Nucleus accumbens (tissue), 56 donors: ENCODE measurements around the gene NTM.

Experiments used
- DNase-seq, 56 donors: peaks; one replicate each; lab custom pipeline; 2025; lab: John Stamatoyannopoulos, UW

The NTM gene

DNA sequence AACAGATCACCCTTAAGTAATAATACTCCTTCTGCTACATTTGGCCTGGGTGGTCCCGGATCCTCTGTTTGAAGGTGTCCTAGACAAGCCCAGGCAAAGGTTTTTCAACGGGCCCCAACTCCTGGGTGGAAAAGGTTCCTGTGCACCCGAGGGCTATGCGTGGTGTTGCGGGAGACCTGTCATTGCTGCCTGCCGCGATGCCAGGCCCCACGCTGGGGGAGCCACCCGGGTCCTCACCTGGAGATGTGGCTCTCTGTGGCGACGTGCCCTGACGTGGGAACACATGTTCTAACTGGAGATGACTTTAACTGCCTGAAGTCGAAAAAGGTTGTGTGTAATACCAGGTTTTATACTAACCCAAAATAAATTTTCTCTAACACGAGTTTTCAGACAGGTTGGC is 467.1 kb downstream of the NTM start:
- DNase-seq: no peak

DNA sequence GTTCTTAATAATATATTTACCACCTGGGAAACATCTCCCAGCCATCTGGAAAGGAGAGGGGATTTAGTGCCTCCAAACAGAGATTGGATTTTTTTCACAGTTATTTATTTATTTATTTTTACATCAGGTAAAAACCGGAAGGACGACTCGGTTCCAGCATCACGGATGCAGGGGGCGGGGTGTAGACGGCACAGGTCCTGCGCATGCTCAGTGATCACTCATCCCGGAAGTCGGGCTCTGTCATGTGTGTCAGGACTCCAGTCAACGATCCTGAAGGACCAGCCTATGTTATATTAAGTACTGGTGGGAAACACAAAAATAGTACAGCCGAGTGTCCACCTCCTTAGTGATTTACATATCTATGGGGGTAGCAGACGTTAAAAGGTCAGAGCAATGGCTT is 467.6 kb downstream of the NTM start:
- DNase-seq: no peak

DNA sequence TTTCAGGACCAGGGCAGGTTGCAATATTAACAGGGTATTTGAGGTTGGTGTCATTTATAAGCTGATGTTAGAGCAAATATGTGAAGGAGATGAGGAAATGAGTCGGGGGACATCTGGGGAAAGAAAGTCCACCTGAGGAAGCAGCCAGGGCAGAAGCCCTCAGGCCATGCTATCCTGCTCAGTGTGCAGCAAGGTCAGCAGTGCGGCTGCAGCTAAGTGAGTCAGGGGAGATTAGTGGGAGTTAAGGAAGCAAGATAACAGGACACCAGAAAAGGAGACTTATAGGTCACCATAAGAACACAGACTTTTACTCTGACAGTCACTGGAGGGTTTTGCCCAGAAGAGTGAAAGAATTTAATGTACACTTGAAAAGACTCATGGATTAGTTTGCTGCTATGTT is 468.9 kb downstream of the NTM start:
- DNase-seq: no peak

DNA sequence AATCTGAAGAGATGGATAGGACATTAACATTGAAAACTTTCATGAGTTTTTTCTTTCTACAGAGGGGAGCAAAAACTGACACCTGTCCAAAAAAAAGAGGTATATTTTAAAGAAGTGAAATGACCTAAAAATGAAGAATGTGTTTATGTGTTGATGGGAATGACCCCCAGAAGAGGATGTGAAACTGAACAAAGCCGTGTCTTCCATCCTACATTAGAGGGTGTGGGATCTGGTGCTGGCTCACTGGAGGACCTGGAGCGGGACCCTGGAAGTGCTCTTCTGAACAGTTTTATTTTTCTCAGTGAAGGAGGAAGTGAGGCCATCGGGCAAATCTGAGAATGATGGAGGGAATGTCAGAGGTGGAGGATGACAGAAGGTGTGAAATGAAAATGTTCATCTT is 470.1 kb downstream of the NTM start:
- no peak for DNase-seq

DNA sequence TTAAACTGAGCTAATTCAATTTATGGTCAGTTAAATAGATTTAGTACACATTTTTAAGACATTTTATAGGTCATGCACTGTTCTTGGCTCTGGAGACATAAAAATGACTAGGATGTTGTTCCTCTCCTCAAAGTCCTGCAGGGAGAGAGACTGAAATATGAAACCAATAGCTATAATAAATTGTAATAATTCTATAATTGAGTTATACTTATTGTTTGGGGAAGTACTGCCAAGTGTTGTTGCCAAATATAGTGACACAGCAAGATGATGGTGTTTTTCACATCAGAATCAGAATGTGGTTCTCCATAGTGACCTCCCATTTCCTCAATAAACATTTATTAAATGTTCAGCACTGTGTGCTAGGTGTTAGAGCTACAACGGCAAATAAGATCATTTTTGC is 470.6 kb downstream of the NTM start:
- DNase-seq: no peak

DNA sequence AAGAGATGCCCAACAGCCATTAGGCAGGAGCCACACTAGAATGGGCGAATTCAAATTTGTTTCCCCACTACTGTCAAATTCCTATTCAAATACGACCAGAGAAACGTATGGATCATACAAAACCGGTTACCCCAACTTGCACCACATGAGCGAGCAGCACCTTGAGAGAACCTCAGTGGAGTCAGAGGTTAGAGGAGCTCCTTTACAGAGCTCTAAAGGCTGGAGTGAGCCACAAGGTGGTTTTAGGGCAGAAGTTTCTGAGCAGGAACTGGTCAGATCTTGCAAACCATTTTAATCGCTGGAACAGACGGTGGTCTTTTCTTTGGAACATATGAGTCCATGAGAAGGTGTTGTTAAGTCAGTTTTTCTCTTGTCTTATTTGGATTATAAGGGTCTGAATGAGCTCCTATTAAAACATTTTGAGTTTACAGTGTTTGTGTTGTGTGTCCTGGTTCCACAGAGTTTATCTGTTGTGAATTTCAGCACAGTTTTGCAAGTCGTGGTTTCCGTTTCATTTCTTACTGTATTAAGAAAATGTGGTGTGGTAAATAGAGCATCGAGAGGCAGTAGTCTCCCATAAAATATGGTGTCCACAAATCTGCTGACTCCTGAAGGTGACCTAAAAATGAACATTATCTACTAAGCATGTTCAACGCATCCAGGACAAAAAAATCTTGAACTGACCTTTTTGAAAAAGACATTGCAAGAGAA is 471.7 kb downstream of the NTM start:
- no peak for DNase-seq

DNA sequence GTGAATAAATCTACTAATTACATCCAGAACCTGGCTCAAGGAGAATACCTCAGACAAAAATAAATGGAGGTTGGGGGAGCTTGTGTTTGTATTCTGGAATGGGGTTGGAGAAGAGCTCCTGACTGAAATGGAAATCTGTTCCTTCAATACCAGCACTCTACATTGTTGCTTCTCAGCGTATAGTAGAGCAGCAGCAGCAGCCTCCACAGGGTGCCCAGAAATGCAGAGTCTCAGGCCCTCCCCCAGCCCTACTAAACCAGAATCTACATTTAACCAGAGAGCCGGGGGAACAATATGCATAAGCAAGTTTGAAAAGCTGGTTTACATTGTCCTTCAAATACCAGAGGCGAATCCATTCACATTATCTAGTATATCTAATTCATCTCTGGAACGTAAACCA is 474.8 kb downstream of the NTM start:
- no peak for DNase-seq

DNA sequence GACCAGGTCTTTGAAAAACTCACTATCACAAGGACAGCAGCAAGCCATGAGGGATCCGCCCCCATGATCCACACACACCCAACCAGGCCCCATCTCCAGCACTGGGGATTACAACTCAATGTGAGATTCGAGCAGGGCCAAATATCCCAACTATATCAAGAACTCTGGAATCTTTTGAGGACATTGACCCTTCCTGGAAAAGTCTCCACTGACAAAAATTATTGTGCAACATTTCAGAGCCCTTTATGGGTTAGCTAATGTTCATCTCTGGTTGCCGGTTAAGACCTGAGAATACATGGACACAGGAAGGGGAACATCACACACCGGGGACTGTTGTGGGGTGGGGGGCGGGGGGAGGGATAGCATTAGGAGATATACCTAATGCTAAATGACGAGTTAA is 479.1 kb downstream of the NTM start:
- no peak for DNase-seq

DNA sequence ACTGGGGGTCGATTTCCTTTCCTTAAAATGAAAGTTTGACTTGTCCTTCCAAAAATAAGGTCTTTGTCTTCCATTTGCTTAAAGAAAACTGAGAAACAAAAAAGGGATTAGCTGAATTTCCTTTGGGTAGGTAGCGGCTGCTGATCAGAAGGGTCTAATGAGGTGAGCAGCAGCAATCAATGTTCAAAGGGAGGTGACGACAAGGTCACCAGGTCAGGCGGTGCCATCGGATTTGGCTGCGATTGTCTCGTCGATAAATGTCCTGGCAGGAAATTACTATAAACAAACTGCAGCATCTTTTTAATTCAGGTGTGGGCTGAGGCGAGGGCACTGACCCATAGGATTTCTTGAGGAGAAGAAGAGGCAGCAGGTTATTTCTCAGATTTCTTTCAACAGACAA is 480.1 kb downstream of the NTM start:
- no peak for DNase-seq

DNA sequence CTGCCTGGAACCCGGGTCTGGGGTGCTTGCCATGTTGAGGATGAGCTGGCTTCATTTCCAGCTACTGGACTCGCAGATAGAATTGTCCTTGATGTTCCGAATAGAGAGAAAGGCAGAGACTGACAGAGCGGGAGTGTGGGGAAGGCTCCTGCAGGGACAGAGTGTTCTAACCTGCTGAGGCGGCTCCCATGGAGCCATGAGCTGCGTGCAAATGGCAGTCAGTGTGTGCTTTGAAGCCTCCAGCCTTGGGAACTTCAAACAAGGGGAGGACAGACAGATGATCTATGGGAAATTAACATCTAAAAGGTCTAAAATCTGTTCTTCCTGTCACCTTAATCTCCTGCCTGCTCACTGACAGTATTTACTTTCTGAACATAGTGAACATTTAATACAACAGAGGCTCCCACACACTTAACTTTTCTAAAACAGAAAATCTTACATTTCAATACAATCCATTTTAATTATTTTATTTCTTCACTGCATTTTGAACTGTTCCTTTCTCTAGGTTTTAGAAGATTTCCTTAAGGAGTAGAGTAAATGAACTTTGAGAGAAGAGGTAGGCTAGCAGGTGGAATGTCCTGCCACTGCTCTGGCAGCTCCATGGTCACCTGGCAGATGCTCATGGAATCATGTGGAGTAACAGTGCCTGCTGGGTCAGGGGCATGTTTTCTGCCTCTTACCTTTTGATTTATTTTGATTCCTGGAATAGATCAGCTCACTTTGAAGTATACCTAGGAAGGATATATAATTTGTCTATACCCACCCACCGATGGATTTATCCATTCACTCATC is 481.7 kb downstream of the NTM start:
- DNase-seq: no peak

DNA sequence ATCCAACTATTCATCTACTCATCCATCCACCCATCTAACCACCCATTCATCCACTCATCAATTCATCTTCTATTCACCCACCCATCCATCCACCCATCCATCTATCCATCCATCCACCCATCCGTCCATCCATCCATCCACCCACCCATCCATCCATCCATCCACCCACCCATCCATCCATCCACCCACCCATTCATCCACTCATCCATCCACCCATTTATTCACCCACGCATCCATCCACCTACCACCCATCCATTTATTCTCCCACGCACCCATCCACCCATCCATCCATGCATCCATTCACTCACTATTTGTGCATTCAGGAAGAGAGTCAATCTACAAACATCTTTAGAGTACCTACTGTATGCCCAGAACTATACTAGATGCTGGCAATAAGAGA is 482.3 kb downstream of the NTM start:
- no peak for DNase-seq

DNA sequence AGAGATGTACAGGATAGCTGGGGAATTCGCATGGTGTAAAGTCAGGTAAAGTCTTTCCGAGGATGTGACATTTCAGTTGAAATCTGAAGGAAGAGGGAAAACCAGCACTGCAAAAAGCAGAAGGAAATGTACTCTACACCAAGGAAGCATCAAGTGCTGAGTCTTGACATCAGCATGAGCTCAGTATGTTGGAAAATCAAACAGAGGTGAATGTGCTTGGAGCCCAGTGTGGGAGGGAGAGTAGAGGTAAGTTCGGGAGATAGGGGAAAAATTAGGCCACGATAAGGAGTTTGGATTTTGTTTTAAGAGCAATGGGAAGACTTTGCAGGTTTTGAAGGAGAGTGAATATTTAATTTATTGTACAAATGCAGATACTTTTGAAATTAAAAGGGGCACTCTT is 484.0 kb downstream of the NTM start:
- no peak for DNase-seq

DNA sequence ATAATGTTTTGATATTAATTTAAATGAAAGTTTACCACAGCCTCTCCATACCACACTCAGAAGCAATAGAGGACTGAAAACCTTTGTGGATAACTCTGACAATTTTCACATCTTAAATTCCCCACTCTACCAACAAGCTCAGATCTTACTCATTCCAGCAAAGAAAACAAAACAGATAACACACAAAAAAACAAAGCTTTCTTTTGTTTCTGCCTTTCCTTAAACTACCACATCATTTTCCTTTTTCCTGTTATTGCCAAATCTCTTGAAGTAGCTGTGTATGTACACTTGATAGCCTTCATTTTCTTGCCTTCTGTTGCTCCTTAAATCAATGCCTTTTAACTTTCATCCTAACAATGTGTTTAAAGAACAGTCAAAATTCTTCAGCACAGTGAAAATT is 484.9 kb downstream of the NTM start:
- no peak for DNase-seq

DNA sequence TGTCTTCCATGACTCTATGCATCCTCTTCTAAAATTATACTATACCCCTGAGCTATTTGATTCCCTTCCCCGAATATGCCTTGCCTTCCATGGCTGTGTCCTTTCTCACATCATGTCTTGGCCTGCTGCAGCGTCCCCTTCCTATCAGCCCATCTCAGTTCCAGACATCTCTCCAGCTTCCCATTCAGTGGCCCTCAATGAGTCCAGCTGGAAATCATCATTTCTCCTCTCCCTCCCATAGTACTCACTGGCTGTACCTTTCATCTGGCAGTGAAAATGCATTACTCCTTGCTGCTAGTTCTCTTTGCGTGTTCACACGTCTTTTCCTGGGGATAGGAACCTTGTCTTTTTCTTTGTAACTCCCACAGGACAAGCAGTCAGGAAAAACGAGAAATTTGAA is 486.8 kb downstream of the NTM start:
- DNase-seq: no peak

DNA sequence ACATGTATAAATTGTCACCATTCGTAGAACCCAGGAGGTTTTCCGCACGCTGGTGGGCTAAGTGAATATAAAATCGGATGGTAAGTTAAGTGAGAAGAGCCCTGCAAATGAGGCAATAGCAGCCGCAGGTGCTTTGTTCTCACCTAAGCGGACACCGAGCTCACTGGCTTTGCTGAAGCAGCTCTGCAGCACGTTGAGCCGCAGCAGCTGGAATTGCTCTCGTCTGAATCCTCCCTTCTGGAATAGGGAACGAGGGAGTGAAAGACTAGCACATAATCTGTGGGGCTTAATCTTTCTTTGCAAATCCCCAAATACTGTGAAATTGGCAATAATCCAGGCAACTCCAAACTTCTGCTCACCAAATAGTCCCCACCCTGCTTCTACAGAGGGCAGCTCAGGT is 488.1 kb downstream of the NTM start:
- DNase-seq: no peak

DNA sequence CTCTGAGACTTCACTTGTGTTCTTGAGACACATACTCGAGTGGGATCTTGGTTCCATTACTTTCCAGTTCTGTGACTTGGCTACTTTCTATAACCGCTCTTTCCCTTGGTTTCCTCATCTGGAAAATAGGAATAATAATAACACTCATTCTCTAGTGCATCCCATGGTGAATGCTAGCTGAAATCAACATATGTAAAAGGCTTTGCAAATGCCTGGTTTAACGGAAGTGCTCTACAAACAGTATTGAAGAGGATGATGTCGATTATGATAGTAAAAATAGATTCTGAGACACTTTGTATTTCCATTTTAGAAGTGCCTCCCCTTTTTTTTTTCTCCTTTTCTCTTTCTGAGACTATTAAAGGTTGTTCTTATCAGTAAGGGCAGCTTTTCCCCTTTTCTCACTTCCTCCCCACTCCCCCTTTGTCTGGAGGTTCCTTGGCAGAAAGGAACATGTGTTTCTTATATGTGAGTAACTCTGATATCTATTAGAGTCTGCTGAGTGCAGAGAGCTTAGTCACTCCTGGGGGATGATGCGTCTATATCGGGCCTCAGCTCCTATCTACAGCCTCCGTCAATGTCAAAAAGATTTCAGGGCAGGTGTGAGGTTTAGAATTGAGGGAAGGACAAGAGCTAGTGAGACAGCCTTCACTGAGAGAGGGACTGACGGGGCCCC is 489.3 kb downstream of the NTM start:
- peak in 3 of 56 donors; percentile 7 to 30 (median 24) for DNase-seq

DNA sequence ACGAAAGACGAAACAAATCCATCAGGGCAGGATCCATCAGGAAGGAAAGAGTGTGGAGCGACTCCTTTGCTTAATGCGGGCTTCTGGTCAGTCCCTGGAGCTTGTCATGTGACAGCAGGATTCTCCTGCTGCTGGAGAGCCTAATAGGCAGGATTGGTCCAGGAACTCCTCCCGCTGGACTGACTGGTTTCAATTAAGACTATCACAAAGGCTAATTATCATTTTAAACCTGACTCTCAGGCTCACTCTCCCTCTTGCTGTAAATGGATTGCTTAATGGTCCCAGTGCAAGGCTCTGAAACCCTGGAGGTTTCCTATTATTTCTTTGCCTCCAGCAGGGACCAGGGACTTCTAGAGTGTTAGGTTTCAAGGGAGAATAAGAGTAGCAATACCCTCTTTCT is 493.8 kb downstream of the NTM start:
- no peak for DNase-seq

DNA sequence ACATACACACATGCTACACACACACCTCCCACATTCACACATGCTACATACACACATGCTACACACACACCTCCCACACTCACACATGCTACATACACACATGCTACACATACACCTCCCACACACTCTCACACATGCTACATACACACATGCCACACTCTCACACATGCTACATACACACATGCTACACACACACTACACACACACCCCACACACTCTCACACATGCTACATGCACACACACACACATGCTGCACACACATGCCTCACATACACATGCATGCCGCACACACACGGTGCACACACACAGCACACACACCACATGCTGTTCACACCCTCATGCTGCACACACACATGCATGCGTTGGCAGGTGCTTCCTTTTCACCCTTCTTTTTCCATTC is 495.4 kb downstream of the NTM start:
- no peak for DNase-seq

DNA sequence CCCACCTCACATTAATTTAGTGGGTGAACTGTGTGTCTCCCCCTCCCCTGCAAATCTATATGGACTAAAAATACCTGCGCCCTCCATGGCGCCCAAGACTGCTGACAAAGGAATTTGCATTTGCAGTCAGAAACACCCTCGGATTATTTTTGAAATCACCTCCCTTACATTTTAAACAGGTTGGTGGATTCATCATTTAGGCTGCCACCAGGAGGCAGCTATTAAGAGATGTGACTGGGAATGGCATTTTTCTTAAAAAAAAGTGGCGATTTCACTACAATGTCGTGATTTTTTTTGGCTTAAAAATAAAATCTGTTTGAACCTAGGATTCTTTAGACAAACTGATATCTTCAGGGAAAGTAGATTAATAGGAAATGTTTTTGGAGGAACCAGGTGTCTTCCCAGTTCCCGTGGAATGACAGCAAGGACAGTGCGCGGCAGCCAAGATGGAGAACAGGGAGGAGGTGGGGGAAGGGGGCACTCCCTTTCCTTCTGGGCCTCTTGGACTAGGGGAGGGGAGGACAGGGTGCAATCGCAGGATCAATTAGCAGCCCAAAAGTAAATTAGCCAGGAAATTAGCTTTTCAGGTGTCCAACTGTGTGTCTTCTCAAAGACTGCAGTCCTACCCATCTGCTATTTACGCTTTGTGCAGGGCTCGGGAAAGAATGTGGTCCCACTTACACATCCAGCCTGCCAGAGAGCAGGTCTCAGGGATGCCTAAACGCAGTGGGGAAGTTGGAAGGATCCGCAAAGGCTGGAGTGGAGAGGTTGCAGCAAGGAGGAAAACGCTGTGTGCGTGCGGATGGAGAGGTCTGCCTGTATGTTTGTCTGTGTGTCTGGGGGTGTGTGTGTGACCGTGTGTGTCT is 496.4 kb downstream of the NTM start:
- DNase-seq: peak in 1 of 56 donors; percentile 22

DNA sequence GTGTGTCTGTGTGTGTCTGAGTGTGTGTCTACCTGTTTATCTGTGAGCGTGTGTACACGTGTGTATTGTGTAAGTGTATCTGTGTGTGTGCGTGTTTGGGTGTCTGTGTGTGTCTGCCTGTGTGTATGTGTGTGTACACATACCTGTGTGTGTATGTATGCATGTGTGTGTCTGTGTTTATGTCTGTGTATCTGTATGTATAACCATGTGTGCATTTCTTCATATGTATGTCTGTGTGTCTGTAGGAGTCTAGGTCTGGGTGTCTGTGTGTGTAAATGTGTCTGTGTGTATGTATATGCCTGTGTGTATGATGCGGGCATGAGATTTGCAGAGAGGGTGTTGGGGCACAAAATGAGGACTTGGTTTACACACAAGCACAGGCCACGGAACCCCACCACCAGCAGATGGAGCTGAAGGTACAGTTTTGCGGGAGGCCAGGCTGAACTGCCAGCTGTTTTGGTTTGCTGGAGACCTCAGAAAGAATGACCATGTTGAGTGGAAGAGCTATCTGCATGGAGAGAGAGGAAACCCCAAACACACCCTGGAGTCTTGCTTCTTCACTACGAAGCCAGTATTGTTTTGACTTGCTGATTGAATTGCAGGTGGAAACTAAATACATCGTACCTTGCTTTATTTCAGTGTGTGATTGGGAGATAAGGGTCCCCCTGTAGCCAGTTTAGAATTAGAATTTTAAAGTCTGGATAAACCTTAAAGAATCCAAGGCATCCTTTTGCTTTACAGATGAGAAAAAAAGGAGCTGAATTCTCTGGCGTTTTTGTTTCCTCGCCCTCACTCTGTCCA is 497.2 kb downstream of the NTM start:
- peak in 50 of 56 donors; percentile 11 to 83 (median 53) for DNase-seq
